ENCODE data around the gene MNAT1. TPM values are rescaled to one million over a fixed set of nuclear protein-coding genes. Genes with fewer than 3 reads are reported as not detected.
A peak's percentile ranks its signal among the peaks of the same experiment; 100 is the strongest.

MNAT1 gene
- total RNA-seq, 1 donor from 2014 or later = 31.8 TPM

DNA sequence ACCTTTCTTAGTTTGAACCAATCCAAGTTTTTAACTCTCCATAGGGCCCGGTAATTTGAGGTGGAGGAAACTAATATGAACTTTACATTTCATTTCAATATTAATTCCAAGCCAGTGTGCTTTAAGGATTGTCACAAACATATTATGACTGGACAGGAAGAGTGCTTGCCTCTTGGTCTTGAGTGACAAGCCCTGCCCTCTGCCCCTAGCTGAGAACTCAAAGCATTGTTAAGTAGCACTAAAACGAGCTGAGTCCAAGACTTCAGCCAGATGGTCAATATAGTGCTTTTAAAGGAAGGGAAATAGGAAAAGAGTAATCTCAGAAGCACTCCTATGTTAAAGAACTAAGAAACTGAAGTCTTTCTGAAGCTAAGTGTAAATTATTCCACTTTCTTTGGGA lies 229.2 kb downstream of the MNAT1 start:
- DNase-seq (ENCODE audit: low spot score) = no peak

GRCh38 chr14:60964904-60965303 lies 230.3 kb downstream of the MNAT1 start:
- DNase-seq (ENCODE audit: low spot score) = no peak

- DNase-seq (ENCODE audit: low spot score) = no peak
Measured at GRCh38 chr14:60965402-60965801, 230.8 kb downstream of the MNAT1 start.

- DNase-seq (ENCODE audit: low spot score) = no peak
Measured at GRCh38 chr14:60968099-60968498, 233.5 kb downstream of the MNAT1 start.

- DNase-seq (ENCODE audit: low spot score) = no peak
Measured at GRCh38 chr14:60968671-60969070, 234.1 kb downstream of the MNAT1 start.

DNA sequence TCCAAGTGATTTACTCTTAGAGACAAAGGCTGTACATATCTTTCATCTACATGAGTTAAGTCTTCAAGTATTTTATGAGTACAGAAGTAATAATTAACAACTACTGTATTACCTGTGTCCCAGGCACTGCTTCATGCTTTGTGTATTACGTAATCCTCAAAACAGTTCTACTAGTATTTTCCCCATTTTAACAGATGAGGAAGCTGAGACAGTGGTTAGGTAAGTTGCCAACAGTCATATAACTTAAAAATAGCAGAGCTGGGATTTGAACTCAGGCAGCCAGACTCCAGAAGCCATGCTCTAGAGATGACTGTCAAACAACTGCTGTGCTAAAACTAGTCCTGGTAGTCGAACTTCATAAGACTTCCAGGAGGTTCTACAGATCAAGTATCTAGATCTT lies 235.6 kb downstream of the MNAT1 start:
- no peak for DNase-seq (ENCODE audit: low spot score)

GRCh38 chr14:60971271-60971670 lies 236.7 kb downstream of the MNAT1 start:
- no peak for DNase-seq (ENCODE audit: low spot score)

GRCh38 chr14:60972295-60972694 lies 237.7 kb downstream of the MNAT1 start:
- DNase-seq (ENCODE audit: low spot score) = no peak

- no peak for DNase-seq (ENCODE audit: low spot score)
Measured at GRCh38 chr14:60973070-60973469, 238.5 kb downstream of the MNAT1 start.

DNA sequence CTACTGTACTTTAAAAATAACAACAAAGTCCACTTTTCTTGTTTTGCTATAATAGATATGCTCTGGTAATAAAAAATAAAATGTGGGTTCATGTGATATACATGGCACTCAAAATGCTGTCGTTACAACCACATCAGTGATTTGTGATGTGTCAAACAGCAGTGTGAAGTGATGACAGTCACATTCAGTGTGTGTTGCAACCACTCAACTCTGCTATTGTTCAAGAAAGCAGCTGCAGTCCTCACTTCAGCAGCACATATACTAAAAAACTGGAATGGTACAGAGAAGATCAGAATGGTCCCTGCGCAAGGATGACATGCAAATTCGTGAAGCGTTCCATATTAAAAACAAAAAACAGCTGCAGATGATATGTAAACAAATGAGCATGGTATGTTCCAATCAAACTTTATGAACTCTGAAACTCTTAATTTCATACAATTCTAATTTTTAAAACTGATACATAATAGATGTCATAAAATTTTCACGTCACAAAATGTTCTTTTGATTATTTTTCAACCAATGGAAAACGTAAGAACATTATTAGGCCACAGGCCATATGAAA lies 239.6 kb downstream of the MNAT1 start:
- DNase-seq (ENCODE audit: low spot score) = no peak

GRCh38 chr14:60975551-60975950 lies 241.0 kb downstream of the MNAT1 start:
- DNase-seq (ENCODE audit: low spot score) = no peak

- no peak for DNase-seq (ENCODE audit: low spot score)
Measured at GRCh38 chr14:60977847-60978246, 243.3 kb downstream of the MNAT1 start.

DNA sequence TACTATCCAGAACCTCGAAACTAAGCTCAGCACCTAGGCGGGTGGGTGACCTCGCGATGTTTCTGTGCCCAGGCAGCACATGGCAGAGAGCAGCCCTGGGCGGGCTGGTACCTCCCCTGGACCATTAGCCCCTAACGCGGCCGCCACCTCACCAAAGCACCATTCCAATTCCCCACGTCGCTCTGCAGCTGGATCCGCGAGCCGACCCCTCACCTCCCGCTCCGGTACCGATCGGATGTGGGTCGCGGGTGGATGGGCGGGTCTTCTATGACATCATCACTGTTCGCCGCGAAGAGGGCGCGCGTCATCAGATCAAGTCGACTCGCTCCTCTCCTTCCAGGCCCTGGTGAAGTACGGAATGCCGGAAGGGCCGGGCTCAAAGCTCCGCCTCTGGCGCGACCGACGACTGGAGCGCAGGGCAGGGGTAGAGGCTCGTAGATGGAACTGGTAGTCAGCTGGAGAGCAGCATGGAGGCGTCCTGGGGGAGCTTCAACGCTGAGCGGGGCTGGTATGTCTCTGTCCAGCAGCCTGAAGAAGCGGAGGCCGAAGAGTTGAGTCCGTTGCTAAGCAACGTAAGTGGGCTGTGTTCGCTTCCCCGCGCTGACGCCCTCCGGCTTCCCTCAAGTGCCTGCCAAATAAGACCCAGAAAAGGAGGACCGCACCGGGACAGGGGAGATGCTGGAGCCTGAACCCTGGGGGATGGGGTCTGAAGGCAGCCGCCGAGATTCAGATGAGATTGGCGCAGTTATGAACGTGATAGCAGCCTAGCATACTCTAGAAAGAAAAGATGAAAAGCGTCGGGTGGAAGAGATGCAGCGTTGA lies 246.5 kb downstream of the MNAT1 start, which contains the start of the genes SLC38A6 and TRMT5:
SLC38A6 (plus strand) TSS at position 435 of the 822 bp plus-strand sequence; CDS start at position 468, 33 bp downstream.
TRMT5 (minus strand) TSS at position 269 of the 822 bp plus-strand sequence; CDS start at position 163, 106 bp downstream.
- peak; percentile 96 for DNase-seq (ENCODE audit: low spot score)

- no peak for DNase-seq (ENCODE audit: low spot score)
Measured at GRCh38 chr14:60981633-60982455, 247.3 kb downstream of the MNAT1 start.

GRCh38 chr14:60984196-60984595 lies 249.6 kb downstream of the MNAT1 start:
- no peak for DNase-seq (ENCODE audit: low spot score)

- DNase-seq (ENCODE audit: low spot score) = no peak
Measured at GRCh38 chr14:60986500-60986899, 251.9 kb downstream of the MNAT1 start.

DNA sequence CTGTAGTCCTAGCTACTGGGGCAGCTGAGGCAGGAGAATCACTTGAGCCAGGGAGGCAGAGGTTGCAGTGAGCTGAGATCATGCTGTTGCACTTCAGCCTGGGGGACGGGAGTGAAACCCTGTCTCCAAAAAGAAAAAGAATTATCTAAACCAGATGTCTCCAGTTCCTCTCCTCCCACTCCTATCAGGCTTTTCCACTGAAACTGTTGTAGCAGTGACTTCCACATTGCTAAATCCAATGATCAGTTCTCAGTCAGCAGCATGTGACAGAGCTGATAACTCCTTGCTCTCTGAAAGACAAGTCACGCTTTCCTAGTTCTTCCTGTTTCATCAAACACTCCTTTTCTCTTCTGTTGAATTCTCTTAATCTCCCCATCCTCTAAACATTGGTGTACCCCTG lies 255.0 kb downstream of the MNAT1 start:
- DNase-seq (ENCODE audit: low spot score) = no peak

GRCh38 chr14:60998617-60999016 lies 264.1 kb downstream of the MNAT1 start:
- DNase-seq (ENCODE audit: low spot score) = no peak

DNA sequence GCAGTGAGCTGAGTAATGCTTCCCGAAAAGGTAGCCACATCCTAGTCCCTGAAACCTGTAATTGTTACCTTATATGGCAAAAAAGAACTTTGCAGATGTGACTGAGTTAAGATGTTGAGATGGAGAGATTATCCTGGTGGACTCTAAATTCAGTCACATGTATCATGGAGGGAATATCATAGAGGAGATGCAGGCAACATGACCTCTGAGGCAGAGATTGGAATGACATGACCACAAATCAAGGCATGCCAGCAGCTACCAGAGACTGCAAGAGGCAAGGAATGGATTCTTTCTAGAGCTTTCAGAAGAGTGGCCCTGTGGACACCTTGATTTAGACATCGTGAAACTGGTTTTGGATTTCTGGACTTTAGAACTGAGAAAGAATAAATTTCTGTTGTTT lies 265.0 kb downstream of the MNAT1 start:
- DNase-seq (ENCODE audit: low spot score) = no peak

DNA sequence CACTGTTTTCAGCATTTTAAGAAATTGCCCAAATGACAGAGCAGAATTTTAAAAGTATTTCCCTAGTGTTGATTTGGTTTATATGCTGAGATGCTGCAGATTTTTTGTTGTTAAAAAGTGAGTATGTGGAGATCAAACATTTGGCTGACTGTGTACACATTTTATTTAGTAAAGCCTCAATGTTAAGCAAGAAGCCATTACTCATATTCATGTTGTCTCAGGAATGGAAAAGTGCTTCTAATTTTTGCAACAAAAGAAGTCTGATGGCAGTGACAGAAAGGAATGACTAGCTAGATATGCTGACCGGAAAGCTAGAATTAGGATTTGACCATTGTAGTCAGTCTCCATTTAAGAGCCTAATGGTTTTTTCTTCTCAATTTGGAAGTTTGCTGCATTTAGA lies 269.0 kb downstream of the MNAT1 start:
- DNase-seq (ENCODE audit: low spot score) = no peak

- no peak for DNase-seq (ENCODE audit: low spot score)
Measured at GRCh38 chr14:61019537-61019936, 285.0 kb downstream of the MNAT1 start.

All from mesenteric fat pad (tissue), 1 donor.